Left hindlimb (tissue), 1 donor: ENCODE measurements around the gene UMAD1.

ENCODE experiments used
- DNase-seq: peaks from one replicate; pipeline ENCODE4 v3.0.0-alpha.2; 2018

Gene UMAD1

DNA sequence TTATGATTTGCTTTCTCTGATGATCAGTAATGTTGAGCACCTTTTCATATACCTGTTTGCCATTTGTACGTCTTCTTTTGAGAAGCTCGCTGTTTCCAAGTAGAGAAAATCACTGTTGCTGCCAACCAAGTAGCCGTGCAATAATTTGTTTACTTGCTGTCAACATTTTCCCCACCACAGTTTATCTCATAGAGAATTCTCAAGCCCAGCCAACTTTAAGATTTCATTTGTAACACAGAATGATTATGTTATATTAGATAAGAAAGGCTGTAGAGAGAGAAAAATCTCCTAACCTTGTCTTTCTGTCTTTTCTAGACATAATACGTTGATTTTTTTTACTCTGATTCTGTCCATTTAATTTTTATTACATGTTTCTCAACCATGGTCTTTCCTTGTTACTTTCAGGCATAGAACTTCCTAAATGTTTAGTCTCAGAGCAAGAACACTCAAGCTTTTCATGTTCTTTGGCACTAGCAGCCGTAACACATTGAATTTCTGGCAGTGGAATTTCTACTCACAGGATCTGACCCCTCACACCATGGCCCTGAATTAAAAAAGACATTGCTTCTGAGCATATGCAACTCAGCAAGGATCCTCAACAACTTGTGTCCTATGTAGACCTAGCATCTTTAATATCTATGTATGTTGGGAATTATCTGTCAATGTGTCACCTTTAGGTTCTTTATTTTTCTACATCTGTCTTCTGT is 54.7 kb downstream of the UMAD1 start:
- DNase-seq, result no peak

DNA sequence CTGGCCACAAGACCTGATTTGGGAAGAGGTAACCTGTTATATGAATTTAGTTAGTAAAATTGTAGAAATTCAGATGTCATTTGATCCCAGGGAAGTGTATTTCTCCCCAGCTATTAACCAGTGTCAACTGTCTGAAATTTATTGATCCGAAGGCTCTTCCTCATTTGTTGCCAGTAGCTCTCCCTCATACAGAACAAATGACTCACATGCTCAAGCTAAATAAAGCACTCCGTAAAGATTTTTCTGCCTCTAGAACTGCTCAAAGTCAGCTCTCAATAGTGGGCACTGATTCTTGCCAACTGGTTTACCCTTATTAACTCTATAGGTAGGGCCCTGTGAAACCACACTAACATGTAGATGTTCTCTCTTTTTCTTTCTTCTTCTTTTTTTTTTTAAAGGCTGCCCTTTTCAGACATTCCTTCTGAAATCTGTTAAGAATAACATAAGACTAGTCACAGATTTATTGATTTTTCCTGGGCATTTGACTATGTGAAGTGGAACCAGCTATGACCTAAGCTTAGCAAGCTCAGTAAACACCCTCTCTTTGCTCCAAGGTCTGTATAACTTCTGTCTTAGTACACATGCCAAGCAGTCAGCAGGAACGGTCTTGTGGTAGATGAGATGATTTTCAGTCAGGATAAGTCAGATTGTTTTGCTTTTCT is 56.0 kb downstream of the UMAD1 start:
- DNase-seq, result no peak

- no peak for DNase-seq
Observed at GRCh38 chr7:7698930-7699329, 58.4 kb downstream of the UMAD1 start.

DNA sequence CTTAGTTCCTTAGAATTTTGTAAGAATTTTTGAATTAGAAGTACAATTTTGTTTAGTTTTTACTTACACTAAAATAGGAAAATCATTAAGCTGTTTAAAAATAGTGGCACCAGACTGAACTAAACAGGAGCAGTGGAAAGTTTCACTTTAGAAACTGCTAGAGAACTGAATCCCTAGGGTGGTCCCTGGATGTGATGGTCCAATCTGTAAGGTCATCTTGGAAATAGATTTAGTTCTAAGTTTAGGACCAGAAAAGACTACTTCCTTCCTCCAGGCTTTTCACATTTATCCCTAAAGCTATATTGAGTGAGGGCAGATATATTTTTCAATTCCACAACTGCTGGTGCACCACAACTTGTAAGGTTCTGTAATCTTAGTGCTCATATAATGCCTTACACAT is 58.8 kb downstream of the UMAD1 start:
- DNase-seq, result no peak

DNA sequence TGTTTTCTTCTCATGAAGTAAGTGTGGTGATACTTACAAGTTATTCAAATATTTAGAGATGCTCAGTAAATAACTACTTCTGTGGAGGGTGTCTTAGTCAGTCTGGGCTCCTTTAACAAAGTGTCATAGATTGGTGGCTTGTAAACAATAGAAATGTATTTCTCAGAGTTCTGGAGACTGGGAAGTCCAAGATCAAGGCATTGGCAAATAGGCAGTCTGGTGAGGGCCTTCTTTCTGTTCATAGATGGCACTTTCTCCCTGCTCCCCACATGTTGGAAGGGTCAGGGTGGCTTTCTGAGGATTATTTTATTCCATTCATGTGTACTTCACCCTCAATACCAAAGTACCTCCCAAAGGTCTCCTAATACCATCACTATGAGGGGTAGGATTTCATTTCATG is 59.4 kb downstream of the UMAD1 start:
- DNase-seq, result no peak

DNA sequence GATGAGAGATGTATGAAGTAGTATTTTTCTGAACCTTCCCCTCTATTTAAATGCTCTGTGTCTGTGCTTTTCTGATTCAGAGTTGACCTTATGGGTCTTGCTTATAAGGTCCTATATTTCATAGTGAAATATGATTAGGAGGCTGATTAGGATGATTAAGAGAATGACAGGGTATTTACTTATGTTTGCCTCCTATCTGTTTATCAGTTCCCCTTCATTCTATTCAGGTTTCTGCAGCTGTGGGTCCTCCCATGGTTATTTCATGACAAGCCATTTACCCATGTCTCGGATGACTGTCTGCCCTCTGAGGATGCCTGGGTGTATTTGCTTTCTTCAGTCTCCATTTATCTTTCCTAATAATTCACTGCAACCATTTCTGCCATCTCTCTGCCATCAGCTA is 61.0 kb downstream of the UMAD1 start:
- no peak for DNase-seq

- no peak for DNase-seq
Observed at GRCh38 chr7:7702826-7703225, 62.3 kb downstream of the UMAD1 start.

DNA sequence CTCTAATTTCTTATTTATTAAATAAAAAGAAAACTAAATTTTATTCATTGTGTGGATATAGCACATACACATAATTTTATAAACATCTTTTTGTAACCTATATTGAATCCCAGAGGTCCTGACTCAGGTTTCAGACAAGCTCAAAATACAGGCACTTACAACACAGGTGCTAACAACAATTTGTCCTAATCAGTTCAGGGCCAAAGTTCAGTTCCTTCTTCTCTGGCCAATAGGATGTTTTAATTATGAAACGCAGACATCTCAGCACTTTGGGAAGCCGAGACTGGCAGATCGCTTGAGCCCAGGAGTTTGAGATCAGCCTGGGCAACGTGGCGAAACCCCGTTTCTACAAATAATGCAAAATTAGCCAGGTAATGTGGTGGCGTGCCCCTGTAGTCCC is 62.9 kb downstream of the UMAD1 start:
- DNase-seq, result no peak

- DNase-seq, result no peak
Observed at GRCh38 chr7:7704867-7705266, 64.3 kb downstream of the UMAD1 start.

DNA sequence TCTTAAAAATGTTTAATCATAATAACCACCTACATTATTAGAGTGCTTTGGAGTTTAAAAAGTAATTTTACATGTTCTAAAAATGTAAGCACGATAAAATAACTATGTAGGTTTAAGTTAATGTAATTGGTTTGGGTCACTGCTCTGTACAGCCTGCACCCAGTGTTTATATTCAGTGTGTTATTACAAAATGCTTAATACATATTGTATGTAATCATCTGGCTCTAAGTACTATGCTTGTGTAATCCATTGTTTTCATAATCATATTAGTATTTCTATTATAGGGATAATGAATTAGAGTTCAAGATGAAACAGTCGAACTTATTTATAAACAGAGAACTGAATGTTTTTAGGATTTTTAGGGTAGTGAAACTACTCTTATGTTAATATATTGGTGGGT is 64.8 kb downstream of the UMAD1 start:
- DNase-seq, result no peak

DNA sequence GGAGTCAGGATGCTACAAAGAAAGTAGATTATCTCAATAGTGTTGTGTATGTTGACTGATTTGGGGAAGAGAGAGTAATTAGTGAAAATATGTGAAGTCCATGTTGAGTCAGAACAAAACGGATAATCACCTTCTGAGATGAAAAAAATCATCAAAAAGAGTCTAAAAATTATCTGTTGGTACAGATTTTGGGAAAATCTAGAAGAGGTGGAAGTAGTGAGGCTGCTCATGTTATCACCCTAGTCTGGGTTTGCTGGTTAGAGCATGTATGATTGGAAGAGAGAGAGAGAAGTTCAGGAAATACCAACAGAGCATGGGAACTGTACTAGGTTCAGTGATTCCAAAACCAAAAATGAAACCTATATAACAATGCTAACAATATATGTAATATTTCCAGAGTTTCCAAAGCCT is 65.6 kb downstream of the UMAD1 start:
- DNase-seq, result no peak

GRCh38 chr7:7706556-7707172 is 66.1 kb downstream of the UMAD1 start:
- DNase-seq, result no peak

DNA sequence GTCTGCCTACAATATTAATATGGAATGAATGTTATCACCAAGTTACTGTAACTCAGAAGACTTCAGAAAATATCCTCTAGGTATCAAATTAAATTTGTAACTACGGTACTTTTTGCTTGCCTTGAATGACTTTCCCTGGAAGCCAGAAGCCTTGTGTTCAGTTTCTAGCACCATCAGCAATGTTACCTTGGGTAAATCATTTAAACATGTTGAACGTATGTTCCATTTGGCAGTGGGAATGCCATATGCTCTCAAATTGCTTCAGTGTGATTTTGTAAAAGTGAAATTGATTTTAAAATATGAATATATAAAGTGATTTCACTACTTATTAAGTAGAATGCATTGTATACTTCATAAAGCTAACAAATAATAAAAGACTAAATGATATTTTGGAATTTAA is 66.7 kb downstream of the UMAD1 start:
- DNase-seq, result no peak

DNA sequence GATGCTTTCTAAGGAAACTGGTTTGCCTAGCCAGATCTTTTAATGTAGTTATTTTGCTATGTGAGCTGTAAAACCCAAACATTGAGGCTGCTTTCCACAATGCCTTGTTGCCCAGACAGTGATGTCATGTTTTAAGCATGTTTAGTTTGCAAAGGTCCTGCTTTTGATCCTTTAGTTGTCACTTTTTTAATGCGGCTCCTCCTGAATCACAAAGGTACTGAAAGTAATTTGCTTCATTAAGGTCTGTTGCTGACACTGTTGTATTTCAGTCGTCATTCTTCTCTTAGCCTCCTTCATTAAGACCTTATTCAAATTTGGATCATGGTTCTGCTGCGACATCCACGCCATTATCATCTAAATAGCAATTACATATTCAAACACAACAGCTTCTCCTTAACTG is 67.3 kb downstream of the UMAD1 start:
- DNase-seq, result no peak

DNA sequence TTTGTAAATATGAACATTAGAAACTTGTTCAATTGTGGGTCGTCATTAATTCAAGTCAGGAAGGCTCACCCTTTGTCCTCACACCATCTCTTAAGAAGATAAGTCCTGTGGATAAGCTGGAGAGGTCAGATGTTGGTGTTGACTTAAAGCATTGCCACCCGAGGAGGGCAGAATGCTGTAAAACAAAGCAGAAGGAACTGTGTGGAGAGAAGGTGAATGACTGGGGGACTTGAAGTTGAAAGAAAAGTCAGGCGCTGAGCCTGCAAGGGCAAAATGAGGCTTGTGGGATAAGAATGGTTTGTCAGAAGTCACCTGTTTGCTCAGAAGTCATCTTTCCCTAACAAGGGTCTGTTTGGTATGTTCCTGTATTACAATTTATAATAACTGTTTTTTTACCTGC is 68.7 kb downstream of the UMAD1 start:
- DNase-seq, result no peak

DNA sequence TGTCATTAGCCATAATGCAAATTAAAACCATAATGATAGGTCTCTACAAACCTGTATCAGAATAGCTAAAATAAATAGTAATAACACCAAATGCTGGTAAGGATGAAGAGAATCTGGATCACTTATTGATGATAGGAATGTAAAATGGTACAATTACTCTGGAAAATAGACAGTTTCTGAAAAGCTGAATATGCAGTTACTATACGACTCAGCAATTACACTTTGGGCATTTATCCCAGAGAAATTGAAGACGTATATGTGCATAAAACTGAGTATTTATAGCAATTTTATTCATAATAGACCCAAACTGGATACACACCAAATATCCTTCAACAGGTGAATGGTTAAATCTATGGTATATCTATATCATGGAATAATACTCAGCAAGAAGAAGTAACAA is 69.9 kb downstream of the UMAD1 start:
- DNase-seq, result no peak

DNA sequence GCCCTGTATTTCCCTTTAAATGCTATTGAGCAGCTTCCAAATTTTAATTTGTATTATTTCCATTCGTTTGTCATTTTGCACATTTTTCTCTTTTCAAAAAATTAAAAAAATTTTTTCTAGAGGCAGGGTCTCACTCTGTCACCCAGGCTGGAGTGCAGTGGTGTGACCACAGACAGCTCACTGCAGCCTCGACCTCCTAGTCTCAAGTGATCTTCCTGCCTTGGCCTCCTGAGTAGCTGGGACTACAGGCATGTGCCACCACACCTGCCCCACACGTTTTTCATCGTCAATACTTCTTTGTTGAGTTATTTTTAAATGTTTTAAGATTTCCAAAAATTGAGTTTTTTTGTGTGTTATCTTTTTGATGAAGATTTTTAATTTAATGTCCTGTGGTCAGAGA is 73.2 kb downstream of the UMAD1 start:
- no peak for DNase-seq

DNA sequence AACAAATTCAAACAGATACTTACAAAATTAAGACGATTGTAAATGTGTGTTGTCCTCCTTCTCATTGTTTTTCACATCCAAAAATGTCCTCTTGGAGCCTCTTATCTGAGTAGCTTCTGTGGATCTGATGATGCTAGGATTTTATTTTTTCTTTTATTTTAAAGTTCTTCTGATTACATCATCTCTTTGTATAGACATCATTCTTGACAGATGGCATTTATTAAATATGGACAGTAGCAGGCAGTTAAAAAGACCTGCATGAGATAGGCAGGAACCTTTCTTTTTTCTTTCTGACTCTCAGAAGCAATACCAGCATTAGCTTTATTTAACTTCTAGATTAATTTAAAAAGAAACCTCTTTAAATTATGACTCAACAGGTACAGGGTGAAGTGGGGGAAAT is 77.9 kb downstream of the UMAD1 start, which contains the start of gene RPA3:
Gene RPA3 (minus strand): TSS at position 116 of the 400 bp plus-strand sequence. CDS start 78,189 bp downstream, outside the sequence.
- DNase-seq, result no peak

DNA sequence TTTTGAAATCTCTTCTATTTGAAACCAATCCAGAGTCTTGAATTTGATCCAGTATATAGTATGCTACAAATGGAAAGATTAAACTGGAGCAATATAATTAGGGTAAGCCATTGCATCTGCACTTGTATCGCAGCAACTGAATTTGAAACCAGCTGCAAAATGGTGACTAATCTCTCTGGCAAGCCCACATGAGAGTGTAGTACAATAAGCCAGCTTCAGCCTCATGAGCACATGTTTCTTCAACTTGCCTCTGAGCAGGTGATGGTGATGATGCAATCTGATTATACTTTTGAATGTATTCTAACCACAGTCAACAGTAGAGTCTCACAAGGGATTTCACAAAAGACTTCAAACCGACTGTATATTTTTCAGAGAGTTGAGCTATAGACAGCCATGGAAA is 78.7 kb downstream of the UMAD1 start:
- DNase-seq, result peak; percentile 52

GRCh38 chr7:7720193-7720592 is 79.6 kb downstream of the UMAD1 start:
- DNase-seq, result no peak

GRCh38 chr7:7720750-7721621 is 80.4 kb downstream of the UMAD1 start:
- no peak for DNase-seq

- DNase-seq, result no peak
Observed at GRCh38 chr7:7731732-7732131, 91.2 kb downstream of the UMAD1 start.

GRCh38 chr7:7732621-7733281 is 92.2 kb downstream of the UMAD1 start:
- DNase-seq, result no peak
